Pons (tissue), 1 donor: ENCODE data around the gene FARS2.
A peak's percentile ranks its signal among the peaks of the same experiment; 100 is the strongest.

Source experiments
- DNase-seq: peaks from one replicate; pipeline ENCODE4 v3.0.0-alpha.2; 2016; ENCODE audit warnings: low spot score

FARS2 gene

DNA sequence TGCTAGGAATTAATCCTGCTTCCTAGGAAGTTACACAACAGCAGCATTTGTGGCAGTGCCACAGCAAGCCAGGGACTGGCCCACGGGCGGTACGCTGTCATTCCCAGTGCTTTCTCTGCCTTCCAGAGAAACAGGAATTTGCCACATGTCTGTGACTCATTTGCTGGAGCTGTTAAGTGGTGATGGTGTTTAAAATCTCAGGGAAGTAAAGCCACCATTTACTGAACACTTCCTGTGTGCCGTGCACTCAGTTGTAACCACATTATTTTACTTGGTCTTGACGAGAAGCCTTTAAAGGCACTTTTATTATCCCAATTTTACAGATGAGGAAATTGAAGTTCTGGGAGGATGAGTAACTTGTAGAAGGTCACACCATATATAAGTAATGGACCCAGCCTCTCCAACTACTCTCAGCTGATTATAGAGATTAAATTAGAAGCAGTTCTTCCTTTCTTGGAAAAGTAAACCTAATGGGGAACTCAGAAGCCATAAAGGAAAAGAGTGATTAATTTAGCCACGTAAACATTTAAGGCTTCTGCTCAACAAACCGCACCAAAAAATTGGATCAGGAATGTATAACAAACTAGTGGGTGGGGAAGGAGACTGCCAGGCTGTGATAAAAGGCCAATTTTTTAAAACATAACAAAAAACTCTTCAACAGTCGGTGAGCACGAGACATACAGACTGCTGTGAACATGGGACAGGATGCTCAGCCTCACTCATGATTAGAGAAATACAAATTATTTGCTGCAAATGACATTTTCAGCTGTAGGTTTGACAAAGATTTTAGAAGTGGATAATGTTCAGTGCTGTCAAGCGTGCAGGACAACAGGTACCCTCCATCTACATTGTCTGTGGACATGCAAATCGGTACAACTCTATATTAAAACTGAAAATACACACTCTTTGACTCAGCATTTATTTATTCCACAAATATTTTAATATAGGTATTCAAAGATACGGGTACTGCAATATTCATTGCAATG lies 434.2 kb downstream of the FARS2 start:
- DNase-seq, result no peak

DNA sequence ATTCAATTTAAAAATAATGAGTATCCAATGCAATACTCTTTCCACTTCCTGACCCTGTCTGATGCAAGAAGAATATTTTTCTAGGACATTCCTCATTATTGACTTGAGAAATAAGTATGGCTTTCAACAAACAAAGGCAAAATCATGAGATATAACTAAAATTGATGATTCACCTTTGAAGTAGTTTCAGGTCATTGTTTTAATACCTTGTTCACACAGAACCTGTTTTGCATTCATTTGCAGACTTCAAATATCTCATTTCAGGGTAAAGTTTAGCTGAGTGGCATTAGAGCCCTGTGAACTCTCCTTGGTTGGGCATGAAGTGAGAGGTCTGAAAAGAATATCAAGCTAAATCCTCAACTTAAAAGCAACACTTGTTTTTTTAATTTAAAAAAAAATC lies 436.2 kb downstream of the FARS2 start:
- no peak for DNase-seq

DNA sequence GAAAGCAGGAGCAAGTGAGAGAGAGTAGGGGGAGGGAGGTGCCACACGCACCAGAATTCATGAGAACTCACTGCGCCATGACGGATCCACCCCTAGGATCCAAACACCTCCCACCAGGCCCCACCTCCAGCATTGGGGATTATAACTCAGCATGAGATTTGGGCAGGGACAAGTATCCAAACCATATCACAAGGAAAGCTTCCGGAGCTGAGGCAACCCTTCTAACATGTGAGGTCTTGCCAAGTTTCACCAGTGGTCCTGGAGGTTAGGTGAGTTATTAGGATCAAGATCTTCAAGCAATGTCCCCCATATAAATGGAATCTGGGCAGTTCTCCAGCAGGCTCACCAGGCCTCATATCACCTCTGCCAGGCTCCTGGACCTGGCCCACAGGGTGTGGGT lies 437.0 kb downstream of the FARS2 start:
- no peak for DNase-seq

DNA sequence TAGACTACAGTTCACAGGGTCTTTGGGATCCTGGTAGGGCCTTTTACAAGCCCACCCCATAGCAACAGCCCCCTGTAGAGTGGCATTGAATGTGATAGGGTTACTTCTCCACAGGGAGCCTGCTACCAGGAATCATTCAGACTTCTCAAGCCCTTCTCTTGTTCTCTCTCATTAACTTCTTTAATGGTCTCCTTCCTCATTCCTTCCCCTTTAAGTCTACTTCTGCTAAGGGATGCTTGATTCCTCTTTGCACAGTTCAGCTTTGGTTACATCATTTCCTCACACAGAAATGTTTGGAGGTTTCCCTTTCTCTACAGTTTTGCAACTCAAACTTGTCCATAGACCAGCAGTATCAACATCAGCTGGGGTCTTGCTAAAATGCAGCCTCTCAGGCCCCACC lies 437.8 kb downstream of the FARS2 start:
- DNase-seq, result peak; percentile 71

DNA sequence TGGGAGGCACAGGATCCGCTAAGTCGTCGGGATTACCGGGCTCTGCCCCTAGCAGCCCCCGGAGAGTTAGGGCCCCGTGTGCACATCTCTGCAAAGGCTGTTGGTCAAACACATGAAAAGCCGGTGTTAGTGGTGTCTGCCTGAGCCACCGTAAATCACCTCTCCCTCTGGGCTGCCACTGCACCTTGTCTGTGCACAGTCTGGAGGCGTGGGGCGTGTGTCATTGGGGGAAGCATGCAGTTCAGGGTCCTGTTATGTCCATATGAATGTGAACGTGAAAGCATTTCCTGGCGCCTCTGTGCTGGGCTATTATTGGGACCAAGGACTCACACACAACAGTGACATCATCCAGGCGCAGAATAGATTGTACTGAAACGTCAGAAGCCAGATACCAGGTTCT lies 439.9 kb downstream of the FARS2 start:
- DNase-seq, result no peak

DNA sequence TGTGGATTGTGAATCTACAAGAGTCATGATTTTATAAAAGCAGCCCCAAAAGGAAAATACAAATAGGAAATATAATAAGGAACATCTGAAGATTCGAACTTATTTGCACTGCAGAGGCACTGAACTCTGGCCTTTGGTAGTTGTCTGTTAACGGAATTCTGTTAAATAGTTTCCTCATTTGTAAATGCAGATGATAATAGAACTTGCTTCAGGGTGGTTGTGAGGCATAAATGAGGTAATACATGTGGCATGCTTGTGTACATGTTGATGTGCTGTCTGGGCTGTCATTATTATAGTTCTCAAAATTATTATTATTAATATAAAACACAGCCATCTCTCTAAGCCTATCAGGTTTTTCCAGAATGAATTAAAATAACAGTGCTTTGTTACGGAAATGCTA lies 443.4 kb downstream of the FARS2 start:
- DNase-seq, result no peak

DNA sequence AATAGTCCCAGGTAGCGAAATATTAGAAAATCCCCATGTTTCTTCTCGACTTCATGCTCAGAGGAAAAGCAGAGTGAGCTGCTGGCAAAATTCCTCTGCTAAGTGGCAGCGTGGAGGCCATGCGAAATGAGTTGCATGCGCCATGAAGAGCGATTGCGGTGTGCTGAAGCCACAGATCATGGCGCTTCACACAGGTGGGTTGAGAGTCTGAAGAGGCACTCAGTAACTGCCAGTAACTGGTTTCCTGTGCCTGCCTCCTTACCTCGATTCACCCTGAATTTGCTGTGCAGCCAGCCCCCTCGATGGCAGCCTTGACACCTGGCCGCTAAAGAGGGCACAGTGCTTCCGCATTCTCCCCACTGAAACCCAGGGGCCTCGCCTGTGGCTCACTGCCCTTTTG lies 443.9 kb downstream of the FARS2 start:
- no peak for DNase-seq

DNA sequence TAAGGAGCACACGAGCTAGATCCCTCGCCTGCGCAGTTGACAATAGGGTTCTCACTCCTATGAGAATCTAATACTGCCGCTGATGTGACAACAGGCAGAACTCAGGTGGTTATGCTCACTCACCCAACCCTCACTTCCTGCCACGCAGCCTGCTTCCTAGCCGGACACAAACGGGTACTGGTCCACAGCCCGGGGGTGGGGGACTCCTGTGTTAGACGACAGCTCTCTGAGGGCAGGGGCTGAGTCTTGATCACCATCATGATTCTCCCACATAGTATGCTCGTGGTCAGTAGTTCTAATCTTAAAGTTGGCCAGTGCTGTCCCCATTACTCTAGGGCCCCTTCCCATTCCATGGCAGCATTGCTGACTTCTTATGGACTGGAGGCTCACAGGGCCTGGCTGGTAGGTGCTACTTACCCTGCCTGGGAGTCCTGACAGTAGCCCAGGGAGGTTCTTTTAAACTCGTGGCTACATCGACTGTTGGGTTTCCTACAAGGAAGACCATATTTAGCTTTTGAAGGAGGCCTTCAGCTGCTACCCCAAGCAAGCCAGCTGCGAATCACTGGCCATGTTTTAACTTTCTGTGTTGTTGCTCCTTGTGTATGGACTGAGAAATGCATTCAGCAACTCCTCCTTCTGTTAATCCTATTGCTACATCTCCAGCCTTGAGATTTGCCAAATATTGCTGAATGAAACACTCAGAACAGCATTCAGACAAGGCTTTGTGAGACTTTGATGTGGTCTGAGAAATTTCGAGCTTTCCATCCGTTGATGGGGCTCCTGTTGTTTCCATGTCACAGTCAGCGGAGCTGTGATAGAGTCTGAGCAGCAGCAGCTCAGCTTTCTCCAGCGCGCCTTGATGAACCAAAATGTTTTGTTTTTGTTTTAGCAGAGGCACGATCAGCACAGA lies 445.1 kb downstream of the FARS2 start:
- no peak for DNase-seq

DNA sequence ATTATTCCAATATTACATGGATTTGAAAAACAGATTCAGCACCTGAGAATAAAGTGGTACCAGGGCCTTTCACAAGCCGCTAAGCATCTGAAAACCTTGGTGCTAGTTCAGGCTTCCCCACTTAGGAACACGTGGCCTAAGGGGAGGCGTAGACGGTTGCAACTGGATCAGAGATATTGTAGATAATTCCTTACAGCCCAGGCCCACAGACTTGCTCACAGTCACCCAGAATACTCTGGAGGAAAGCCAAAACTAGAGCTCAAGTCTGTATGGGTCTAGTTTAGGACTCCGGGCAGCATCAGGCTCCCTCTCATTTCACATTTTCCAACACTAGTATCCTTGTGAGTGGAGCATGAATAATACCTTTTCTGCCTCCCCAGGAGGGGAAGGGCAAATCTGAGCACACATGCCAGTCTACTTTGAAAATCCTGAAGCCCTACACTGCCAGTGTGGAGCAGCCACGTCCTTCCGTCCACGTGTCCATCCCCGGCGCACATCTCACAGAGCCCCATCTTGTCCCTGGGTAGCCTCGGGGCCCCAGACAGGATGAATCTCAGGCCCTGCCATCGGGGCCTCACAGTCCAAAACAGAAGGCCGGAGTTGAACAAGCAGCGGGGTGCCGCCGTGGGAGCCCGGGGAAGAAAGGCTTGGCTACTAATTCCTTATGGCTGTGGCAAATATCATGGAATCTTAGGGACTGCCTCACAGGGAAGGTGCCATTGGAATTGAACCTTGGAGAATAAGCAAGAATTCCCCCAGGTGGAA lies 446.1 kb downstream of the FARS2 start:
- no peak for DNase-seq

DNA sequence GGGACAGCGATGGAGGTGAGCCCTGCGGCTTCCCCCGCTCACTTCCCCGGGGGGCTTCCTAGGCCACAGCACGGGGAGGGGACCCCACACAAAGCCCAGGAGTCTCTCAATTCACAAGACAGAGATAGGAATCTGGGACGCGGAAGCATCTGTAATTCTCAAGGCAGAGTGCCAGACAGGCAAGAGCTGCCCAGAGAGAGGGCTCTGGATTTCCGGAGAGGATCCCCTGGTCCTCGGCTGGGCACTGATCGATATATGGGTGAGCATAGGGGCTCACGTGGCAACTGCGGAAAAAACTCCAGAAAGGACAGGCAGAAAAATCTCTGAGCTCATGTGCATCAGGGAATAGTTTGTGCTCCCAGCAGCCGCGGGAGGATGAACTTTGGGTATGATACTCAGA lies 449.2 kb downstream of the FARS2 start:
- DNase-seq, result no peak

DNA sequence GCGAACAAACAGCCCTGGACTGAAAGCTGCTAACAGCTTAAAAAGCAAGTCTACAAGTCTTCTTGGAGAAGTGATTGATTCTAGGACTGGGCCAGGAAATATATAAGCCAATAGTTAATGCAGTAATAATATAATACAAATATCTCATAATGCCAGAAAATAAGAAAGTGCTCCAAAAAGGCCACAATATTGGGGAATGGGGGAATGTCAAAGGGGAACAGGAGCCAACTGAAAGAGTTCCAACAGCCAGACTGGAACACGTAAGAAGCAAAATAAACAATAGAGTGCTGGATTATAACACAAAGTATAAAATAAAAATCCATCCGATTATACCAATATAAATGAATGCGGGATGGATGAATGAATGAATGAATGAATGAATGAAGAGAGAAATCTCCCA lies 449.6 kb downstream of the FARS2 start:
- DNase-seq, result no peak

DNA sequence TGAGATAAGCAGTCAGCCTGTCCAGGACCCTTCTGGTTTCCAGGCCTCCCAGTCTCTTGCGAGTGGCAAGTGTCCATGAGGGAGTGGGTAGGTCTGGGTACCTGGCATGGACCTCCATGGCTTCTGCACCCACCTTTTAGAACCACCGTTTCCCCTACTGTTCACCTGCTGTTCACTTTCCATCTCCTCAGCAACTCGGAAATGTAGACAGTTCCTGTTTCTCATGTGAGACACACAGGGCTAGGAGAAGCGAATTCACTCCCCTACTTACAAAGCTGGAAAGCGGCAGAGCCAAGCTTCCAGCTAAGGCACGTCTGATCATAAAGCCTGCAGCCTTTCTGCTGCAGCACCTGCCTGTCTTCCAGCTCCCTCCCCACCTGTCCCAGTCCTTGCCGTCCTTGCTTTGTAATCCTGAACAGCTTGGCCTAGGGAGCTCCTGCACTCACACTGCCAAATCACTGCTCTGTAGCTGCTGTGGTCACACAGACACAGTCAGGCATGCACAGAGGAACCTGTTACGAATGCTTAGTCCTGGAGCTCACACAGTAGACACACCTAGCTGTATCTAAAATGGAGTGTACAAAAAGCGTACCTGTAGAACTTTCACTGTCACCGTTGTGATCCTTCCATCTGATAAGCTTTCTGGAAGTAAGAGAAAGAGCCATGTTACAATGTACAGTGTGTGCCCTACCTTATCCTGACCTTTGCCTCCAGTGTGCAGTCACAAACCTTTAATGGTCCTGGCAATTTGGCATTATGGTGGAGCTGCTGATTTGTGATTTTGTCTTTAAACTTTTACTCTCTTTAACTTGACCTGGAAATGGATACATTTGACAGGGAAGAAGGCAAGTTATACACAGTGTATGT lies 451.3 kb downstream of the FARS2 start:
- DNase-seq, result peak; percentile 16

DNA sequence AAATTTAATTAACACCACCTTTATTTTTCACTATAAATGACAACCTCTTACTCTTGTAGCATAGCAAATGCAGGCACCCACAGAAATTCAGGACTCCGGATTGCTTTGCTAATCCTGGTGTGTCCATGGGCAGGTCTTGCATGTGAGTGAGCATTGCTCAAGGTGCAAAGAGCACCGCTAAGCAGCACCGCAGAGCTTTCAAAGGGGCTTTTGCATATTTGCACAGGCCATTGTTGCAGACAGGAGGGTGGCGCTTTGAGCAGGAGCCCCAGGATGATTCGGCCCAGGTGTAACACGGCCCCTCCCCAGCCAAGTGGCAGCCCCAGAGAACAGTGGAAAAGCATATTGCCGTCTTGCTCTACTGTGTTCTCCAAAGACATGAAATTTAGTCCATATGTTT lies 452.2 kb downstream of the FARS2 start:
- no peak for DNase-seq

DNA sequence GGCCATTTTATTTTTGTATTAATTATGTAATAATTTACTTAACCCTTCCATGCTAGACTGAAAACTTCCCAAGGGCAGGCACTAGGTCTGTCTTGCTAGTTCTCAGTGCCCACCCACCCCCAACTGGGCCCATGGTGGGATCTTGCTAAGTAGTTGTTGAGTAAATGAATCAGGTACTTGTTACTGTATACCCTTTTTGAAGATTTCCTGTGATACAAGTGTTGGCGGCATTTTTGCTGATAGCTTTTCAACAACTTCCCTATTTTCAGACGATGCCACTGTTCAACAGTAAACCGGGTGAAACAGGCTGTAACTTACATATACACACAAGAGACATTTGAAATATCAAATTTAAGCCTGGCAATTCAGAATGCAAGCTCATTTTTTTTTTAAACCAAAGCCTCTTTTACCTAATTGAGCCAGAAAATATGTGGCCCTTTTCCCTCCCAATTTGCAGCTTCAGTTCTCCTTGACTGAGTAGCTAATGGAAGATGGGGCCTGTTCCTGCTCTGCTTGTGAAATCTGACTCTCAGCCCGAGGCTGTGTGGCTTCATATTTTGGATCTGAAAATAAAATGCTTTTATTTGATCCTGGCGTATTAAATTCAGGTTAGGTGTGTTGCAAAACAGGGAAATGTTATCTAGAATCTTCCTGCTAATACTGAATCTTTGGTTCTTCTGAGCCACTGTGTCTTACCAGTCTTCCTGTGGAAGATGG lies 457.1 kb downstream of the FARS2 start:
- peak; percentile 12 for DNase-seq

DNA sequence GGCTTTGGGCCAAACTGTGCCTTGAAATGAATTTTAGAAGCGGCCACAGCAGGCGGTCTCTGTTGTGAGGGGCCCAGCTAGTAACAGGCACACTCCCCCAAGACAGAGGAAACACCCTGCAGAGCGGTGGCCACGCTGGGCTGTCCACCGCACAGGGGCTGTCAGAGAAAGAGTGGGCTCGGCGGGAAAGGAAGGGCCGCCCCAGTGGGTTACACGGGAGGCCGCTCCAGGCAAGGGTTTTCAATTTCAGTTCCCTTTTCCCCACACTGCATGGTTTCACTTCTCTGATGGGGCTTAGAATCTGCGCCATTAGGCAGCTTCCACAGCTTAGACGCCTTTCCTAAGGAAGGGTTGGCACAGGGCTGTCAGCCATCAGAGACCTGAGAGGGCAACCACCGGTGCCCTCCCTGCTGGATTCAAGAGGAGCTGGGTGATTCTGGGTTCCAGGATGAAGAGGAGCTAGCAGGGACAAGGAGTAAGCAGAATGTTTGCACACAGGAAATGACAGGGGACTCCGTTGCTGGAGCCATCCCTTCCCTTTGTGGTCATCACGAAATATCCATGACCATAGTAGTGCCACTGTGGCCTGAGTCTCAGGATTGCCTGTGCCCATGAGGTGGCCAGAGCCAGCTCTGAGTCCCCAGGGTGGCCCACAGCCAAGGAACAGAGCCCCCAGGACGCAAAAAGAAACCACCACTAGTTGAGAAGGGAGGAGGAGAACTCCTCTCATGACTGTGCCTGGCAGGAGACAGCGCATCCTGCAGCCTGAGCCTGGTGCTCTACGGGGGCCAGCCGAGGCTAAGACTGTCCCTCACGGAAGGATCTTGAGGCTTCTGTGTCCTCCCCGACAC lies 462.8 kb downstream of the FARS2 start:
- DNase-seq, result peak; percentile 72

DNA sequence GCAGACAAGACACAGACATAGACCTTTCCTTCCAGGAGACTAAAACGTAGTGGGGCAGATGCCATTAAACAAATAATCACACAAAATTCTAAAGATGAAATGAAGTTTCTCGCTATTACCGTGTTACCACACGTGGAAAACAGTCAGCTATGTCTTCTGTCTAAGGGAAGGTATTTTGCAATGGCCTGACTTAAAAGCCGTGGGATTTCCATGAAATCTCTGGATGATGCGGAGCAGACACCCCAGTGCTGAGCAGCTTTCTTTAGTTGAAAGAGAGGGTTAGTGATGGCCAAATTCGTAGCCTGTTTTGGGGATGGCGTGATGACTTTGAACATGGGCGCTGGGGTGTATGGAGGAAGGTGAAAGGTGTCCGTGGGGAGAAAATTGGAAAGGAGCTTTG lies 463.6 kb downstream of the FARS2 start:
- no peak for DNase-seq

DNA sequence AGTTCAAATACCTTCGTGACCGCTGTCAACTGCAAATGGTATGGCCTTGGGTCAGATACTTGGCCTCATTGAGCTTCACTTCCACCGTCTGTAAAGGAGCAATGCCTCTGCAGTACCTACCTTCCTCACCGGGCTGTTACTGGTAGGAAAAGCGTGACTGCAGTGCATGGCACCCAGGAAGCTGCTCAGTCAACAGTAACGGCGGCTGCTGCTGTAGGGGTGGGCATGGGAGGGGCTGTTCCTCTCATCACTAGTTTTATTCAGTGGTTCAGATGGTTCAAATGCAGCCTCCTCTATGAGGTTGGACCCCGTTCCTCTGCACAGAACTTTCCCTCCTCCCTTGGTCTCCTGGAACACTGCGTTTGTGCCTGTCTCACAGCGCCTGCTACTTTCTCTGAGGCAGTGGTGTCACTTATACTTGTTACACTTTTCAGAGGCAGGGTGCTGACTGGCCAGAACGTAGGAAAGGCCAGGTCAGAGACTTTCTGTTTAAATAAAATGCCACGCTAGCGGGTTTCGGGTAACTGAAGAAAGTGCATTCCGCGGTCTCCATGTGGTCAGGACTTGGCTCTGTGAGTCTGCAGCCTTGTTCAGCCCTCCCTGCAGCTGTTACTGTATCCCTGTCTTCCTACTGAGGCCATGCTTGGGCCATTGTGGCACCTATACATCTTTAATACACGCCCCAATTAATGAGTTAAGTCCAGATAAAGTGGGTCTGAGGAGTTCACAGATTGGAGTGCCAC lies 465.8 kb downstream of the FARS2 start:
- no peak for DNase-seq

DNA sequence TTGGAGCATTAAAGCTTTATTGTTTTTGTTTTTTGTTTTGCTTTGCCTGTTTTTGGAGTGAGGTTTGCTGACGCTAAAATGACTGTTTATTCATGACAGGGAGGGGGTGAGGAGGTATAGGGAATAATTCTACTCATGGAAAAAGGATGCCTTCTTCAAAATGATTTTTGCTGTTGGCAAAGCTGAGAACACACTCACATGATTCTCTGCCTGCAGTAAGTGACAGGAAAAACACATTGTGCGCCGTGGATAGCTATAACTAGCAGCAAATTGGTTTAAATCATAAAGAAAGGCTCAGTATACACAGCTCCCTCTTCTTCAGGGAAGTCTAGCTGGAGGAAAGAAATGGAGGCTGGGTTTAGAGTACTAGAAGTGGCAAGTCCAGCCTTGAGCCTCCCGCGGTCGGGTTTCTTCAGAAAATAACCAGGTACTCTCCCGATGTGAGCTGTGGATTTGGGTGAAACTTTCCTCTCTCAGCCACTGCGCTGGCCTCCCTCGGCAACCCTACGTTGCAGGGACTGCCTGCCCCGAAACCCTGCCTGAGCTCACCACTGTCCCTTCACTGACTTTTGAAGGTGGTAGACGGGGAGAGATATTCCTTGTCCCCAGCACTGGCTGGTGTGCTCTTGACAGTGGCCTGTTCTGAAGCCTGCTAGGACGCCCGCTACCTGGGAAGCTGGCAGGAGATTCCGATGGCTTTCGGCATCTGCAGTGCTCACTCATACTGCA lies 467.2 kb downstream of the FARS2 start:
- no peak for DNase-seq
